Measurements from ENCODE around the gene TRIM24.
"Not testable (repeated sequence)": the region's sequence is repeated elsewhere in the genome, so short reads cannot be mapped to it uniquely, and the experiment has no call there.

TRIM24 gene

GRCh38 chr7:138460176-138460648 is at the start of gene TRIM24:
TRIM24 (plus strand) TSS chr7:138460259; CDS start chr7:138460549, 290 bp downstream.
- no peak for DNase-seq

- not testable (repeated sequence) for DNase-seq
These were observed 48.0 kb upstream of the TRIM24 start for GRCh38 chr7:138412077-138412476.

GRCh38 chr7:138412921-138413320 is 47.1 kb upstream of the TRIM24 start:
- DNase-seq: not testable (repeated sequence)

GRCh38 chr7:138417078-138417700 is 42.9 kb upstream of the TRIM24 start:
- no peak for DNase-seq

- no peak for DNase-seq
These were observed 42.3 kb upstream of the TRIM24 start for GRCh38 chr7:138417764-138418163.

- not testable (repeated sequence) for DNase-seq
These were observed 41.7 kb upstream of the TRIM24 start for GRCh38 chr7:138418403-138418802.

- no peak for DNase-seq
These were observed 35.0 kb upstream of the TRIM24 start for GRCh38 chr7:138425026-138425425.

- DNase-seq: peak; percentile 1
These were observed 30.3 kb upstream of the TRIM24 start for GRCh38 chr7:138429577-138430250.

- no peak for DNase-seq
These were observed 28.5 kb upstream of the TRIM24 start for GRCh38 chr7:138431517-138431916.

- DNase-seq: no peak
These were observed 26.2 kb upstream of the TRIM24 start for GRCh38 chr7:138433583-138434443.

- no peak for DNase-seq
These were observed 25.5 kb upstream of the TRIM24 start for GRCh38 chr7:138434597-138435019.

GRCh38 chr7:138435231-138435919 is 24.7 kb upstream of the TRIM24 start:
- DNase-seq: no peak

- no peak for DNase-seq
These were observed 23.7 kb upstream of the TRIM24 start for GRCh38 chr7:138436388-138436787.

- DNase-seq: no peak
These were observed 19.6 kb upstream of the TRIM24 start for GRCh38 chr7:138440460-138440859.

- no peak for DNase-seq
These were observed 17.2 kb upstream of the TRIM24 start for GRCh38 chr7:138442822-138443221.

- no peak for DNase-seq
These were observed 10.5 kb upstream of the TRIM24 start for GRCh38 chr7:138449580-138449979.

GRCh38 chr7:138455609-138456008 is 4.5 kb upstream of the TRIM24 start:
- DNase-seq: no peak

- DNase-seq: no peak
These were observed 3.8 kb upstream of the TRIM24 start for GRCh38 chr7:138456220-138456619.

- DNase-seq: peak; percentile 54
These were observed 1.3 kb upstream of the TRIM24 start for GRCh38 chr7:138458576-138459412.

GRCh38 chr7:138459413-138460175 is 465 bp upstream of the TRIM24 start:
- peak; percentile 98 for DNase-seq

Data from inflammatory macrophage treated with lipopolysaccharide for 4 hours (primary cell).